Thyroid gland (tissue), 4 donors: Measurements from ENCODE around the gene PLEKHM3. TPM values are rescaled to one million over a fixed set of nuclear protein-coding genes. Genes with fewer than 3 reads are reported as not detected.

ENCODE experiments used
- DNase-seq, 2 donors: peaks; one replicate each; pipeline ENCODE4 v3.0.0-alpha.2; 2019
- H3K27ac ChIP-seq, 3 donors: fragments of 200-600 bp; sonication (generic); 1 replicate in 2 of 3; 2 replicates in 1 of 3; pipeline ENCODE4 v1.5.1; 2016 to 2019; ENCODE audit warnings: mild to moderate bottlenecking in 1 of 3, moderate library complexity in 1 of 3
- H3K27me3 ChIP-seq: fragments of 200-600 bp; sonication (generic); one replicate; pipeline ENCODE4 v1.5.1; 2019
- H3K36me3 ChIP-seq, 2 donors: fragments of 200-600 bp; sonication (generic); one replicate each; pipeline ENCODE4 v1.5.1; 2016 to 2019
- H3K4me1 ChIP-seq, 2 donors: fragments of 200-600 bp; sonication (generic); one replicate each; pipeline ENCODE4 v1.5.1; 2017 to 2019
- H3K4me3 ChIP-seq, 3 donors: fragments of 200-600 bp; sonication (generic); replicated peaks in 1 of 3; 1 replicate in 2 of 3; 2 replicates in 1 of 3; pipeline ENCODE4 v1.5.1; 2016; ENCODE audit warnings: mild to moderate bottlenecking in 1 of 3
- H3K9me3 ChIP-seq: fragments of 200-600 bp; sonication (generic); one replicate; pipeline ENCODE4 v1.5.1; 2017
- POLR2A ChIP-seq, 2 donors: fragments of 450-650 bp; IDR thresholded peaks; one replicate each; pipeline ENCODE4 v1.6.1; 2017; ENCODE audit warnings: antibody characterized with exemption in 2 of 2, mild to moderate bottlenecking in 2 of 2, moderate library complexity in 1 of 2
- WGBS, 2 donors: methylation state at CpG; one replicate each; pipeline ENCODE4 v1.1.5; 2017; 5-methylcytosine and 5-hydroxymethylcytosine counted together
- intact Hi-C: fragments of 100-400 bp; cut with DNase I; formaldehyde crosslinking; loops from one replicate; pipeline ENCODE4 v1.15.1; 2023
- total RNA-seq, 4 donors: library from RNA; depleted of rRNA; stranded (reverse); fragments of >200 nt; gene quantifications; one replicate each; pipeline ENCODE4 v1.2.3, GENCODE V29; 2016
- TF ChIP-seq, protein P1 (sequence below), 6 experiments: fragments of 200-600 bp in 3 of 6; fragments of 450-650 bp in 3 of 6; sonication (generic) in 3 of 6; IDR thresholded peaks; one replicate each; pipeline ENCODE4 v1.5.1; 2016 to 2019; ENCODE audit warnings: antibody characterized with exemption in 6 of 6, mild to moderate bottlenecking in 2 of 6, inconsistent platforms in 1 of 6, moderate library complexity in 1 of 6

The PLEKHM3 gene
- total RNA-seq, 4 donors from 2014 or later = 42.2 to 53.0 (median 44.5) TPM

DNA sequence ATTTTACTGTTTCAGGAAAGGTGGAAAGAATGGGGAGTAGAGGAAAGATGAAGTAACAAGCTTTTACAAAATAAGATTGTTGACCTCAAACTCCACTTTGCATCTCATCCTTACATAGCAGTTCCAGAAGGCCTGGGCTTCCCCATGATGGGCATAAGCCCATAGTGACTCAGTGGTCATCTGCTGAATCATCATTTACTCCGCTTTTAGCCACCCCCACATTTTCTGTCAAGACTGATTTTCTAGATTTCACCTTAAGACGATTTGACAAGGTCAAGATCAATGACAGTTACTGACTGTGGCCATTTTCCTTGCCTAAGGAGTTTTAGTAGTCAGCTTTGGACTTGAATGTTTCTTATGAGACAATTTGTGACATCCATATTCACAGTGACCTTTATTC is 49.4 kb downstream of the PLEKHM3 start:
- WGBS, 2 donors = 90 to 98% methylated on average over 2 of the region's 2 CpGs
- Histone ChIP-seq H3K4me1 (peaks cover 25 to 26% of the 10 kb centered on the region in 2 donors), H3K9me3 (no peaks in the 10 kb centered on the region), H3K4me3 (no peak overlapping the region), H3K27ac (no peak overlapping the region), H3K27me3 (no peaks in the 10 kb centered on the region), H3K36me3 (peaks cover 5% of the 10 kb centered on the region in 2 donors)
- DNase-seq = no peak
- intact Hi-C loops = loop anchor here (10.0 kb wide), 2 partner anchors 49 to 211 kb away; partner anchors contain the start of genes FZD5 and PLEKHM3
- TF ChIP-seq, protein P1, sequence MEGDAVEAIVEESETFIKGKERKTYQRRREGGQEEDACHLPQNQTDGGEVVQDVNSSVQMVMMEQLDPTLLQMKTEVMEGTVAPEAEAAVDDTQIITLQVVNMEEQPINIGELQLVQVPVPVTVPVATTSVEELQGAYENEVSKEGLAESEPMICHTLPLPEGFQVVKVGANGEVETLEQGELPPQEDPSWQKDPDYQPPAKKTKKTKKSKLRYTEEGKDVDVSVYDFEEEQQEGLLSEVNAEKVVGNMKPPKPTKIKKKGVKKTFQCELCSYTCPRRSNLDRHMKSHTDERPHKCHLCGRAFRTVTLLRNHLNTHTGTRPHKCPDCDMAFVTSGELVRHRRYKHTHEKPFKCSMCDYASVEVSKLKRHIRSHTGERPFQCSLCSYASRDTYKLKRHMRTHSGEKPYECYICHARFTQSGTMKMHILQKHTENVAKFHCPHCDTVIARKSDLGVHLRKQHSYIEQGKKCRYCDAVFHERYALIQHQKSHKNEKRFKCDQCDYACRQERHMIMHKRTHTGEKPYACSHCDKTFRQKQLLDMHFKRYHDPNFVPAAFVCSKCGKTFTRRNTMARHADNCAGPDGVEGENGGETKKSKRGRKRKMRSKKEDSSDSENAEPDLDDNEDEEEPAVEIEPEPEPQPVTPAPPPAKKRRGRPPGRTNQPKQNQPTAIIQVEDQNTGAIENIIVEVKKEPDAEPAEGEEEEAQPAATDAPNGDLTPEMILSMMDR (IDR thresholded peaks at IDR 0.05) = no peak
- no peak for TF ChIP-seq POLR2A (IDR thresholded peaks at IDR 0.05)

DNA sequence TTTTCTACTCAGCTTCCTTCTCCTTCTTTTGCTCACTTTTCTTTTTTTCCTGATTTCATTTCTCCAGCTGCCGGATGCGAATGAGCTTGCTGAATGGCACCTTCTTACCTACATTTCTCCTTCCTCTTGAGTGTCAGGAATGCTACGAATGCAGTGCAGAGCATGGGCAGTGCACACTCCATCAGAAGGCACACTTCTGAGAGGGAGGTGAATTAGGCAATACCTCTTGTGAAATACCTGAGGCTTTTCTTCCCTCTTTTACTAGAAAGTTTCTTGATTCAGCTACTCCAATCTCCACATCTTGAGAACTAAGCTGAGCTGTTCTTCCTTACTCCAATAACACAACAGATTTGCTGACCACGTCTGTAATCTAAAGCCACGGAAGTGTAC is 51.1 kb downstream of the PLEKHM3 start:
- 30 to 34% methylated on average over 5 of the region's 5 CpGs for WGBS, 2 donors
- no peaks in the 10 kb centered on the region for H3K27me3 ChIP-seq
- peak overlapping the region; percentile 76 to 86 (median 77) for H3K27ac ChIP-seq
- DNase-seq = peak; percentile 78
- intact Hi-C loops = loop anchor here (10.0 kb wide), 2 partner anchors 51 to 209 kb away; partner anchors contain the start of genes FZD5 and PLEKHM3
- peaks cover 40 to 43% of the 10 kb centered on the region in 2 donors for H3K4me1 ChIP-seq
- H3K9me3 ChIP-seq = no peaks in the 10 kb centered on the region
- no peak overlapping the region for H3K4me3 ChIP-seq
- H3K36me3 ChIP-seq = peaks cover 5% of the 10 kb centered on the region in 2 donors
- peak in 1 of 2 donors; percentile 59 for TF ChIP-seq POLR2A (IDR thresholded peaks at IDR 0.05)
- TF ChIP-seq, protein P1 (IDR thresholded peaks at IDR 0.05) = peak in 1 of 6 experiments; percentile 23

DNA sequence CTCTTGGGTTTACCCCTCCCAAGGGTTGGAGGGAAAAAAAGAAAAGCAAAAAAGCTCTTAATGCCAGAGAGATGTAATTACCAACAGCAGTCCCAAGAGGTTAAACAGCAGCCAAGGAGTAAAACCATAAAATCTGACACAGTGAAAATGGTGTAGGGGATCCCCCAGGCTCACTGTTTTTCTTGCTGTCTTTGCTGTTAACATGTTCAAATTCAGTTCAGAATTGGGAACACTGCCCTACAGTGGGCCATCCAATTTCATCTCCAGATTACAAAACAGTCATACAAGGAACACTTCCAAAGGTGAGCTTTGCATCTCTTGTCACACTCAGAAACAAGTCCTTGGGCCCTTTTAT is 54.5 kb downstream of the PLEKHM3 start:
- Histone ChIP-seq H3K36me3 (no peaks in the 10 kb centered on the region), H3K27ac (no peak overlapping the region), H3K9me3 (no peaks in the 10 kb centered on the region), H3K4me3 (no peak overlapping the region), H3K4me1 (peaks cover 40 to 46% of the 10 kb centered on the region in 2 donors), H3K27me3 (no peaks in the 10 kb centered on the region)
- intact Hi-C loops = loop anchor here (10.0 kb wide), 2 partner anchors 54 to 206 kb away; partner anchors contain the start of genes FZD5 and PLEKHM3
- no peak for TF ChIP-seq POLR2A (IDR thresholded peaks at IDR 0.05)
- TF ChIP-seq, protein P1 (IDR thresholded peaks at IDR 0.05) = no peak
- no peak for DNase-seq

DNA sequence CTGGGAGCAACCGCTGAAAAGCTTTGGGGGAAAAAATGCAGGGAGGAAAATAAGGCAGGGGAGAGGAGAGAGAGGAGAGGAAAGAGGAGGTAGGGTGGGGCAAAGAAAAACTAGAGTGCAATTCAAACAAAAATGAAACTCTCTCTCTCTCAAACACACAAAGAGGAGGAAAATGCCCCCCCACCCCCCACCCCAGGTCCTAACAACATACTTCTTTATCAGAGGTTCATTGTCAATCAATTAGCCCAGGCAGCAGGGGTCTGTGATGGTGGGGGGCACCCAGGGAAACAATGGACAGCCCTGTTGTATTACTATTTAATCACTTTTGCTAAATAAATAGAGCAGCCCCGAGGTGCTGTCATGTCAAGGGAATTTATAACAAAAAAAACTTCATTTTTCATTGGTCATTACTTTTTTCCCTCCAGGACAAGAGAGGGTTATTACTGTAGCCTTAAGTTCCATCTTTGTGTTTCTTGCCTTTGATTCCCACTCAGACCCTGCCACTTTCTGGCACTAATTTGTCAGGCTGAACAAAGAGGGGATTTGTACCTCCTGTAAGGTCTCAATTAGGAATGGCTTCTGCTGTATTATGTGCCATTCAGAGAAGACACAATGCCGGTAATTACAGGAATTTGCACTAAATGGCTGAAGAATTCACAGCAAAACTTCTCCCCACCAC is 55.0 kb downstream of the PLEKHM3 start:
- TF ChIP-seq, protein P1 (IDR thresholded peaks at IDR 0.05) = no peak
- no peak for TF ChIP-seq POLR2A (IDR thresholded peaks at IDR 0.05)
- Histone ChIP-seq H3K4me1 (peaks cover 40 to 46% of the 10 kb centered on the region in 2 donors), H3K27me3 (no peaks in the 10 kb centered on the region), H3K27ac (peak overlapping the region in 1 of 3 donors; percentile 13), H3K9me3 (no peaks in the 10 kb centered on the region), H3K36me3 (no peaks in the 10 kb centered on the region), H3K4me3 (no peak overlapping the region)
- intact Hi-C loops = loop anchor here (10.0 kb wide), 2 partner anchors 55 to 205 kb away; partner anchors contain the start of genes FZD5 and PLEKHM3
- WGBS, 2 donors = 40 to 51% methylated on average over 3 of the region's 3 CpGs
- DNase-seq = no peak

DNA sequence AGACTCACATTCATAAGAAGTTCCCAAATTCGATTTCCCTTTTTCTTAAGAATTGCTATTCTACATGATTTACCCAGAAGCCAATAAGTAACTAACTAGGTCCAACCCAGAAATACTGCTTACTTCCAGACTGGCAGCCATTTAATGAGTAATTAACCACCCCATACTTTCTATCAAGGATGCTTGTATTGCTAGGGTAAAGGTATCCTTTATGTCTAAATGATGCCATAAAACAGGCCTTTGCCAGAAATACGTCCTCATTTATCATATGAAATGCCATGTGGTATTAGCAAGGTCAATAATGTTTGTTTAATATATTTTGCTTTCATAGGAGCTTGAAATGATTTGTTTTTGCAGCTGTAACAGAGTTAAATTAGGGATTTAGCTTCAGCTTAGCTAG is 56.1 kb downstream of the PLEKHM3 start:
- DNase-seq = no peak
- H3K36me3 ChIP-seq = no peaks in the 10 kb centered on the region
- H3K9me3 ChIP-seq = no peaks in the 10 kb centered on the region
- intact Hi-C loops = no loop called here
- no peak overlapping the region for H3K4me3 ChIP-seq
- H3K4me1 ChIP-seq = peaks cover 31 to 38% of the 10 kb centered on the region in 2 donors
- no peak overlapping the region for H3K27ac ChIP-seq
- no peaks in the 10 kb centered on the region for H3K27me3 ChIP-seq
- no peak for TF ChIP-seq POLR2A (IDR thresholded peaks at IDR 0.05)
- TF ChIP-seq, protein P1 (IDR thresholded peaks at IDR 0.05) = no peak
- WGBS, 2 donors = 73 to 77% methylated on average over 2 of the region's 2 CpGs
